Esophagus muscularis mucosa (tissue), 4 donors: Measurements from ENCODE around the gene SPHK1. TPM values are rescaled to one million over a fixed set of nuclear protein-coding genes. Genes with fewer than 3 reads are reported as not detected.

Experiments
- DNase-seq: peaks from one replicate; pipeline ENCODE4 v3.0.0-alpha.2; 2017; ENCODE audit errors: extremely low spot score
- H3K27ac ChIP-seq, 4 donors: fragments of 200-600 bp; sonication (generic); replicated peaks in 1 of 4; 1 replicate in 3 of 4; 2 replicates in 1 of 4; pipeline ENCODE4 v1.5.1; 2016 to 2019; ENCODE audit warnings: mild to moderate bottlenecking in 1 of 4
- H3K27me3 ChIP-seq, 4 donors: fragments of 200-600 bp; sonication (generic); one replicate each; pipeline versions ENCODE4 v1.5.1 to v1.6.0; 2016 to 2019
- H3K36me3 ChIP-seq, 4 donors: fragments of 200-600 bp; sonication (generic); one replicate each; pipeline ENCODE4 v1.5.1; 2016 to 2019
- H3K4me1 ChIP-seq, 4 donors: fragments of 200-600 bp; sonication (generic); one replicate each; pipeline ENCODE4 v1.5.1; 2016 to 2019
- H3K4me3 ChIP-seq, 4 donors: fragments of 200-600 bp; sonication (generic); 1 replicate in 2 of 4; 2 replicates in 2 of 4; pipeline ENCODE4 v1.5.1; 2016 to 2019; ENCODE audit warnings: mild to moderate bottlenecking in 4 of 4, moderate library complexity in 1 of 4
- H3K9me3 ChIP-seq, 4 donors: fragments of 200-600 bp; sonication (generic); 1 replicate in 3 of 4; 2 replicates in 1 of 4; pipeline ENCODE4 v1.5.1; 2016 to 2019
- CTCF ChIP-seq, 3 experiments: fragments of 200-600 bp in 2 of 3; fragments of 450-650 bp in 1 of 3; sonication (generic) in 2 of 3; IDR thresholded peaks; one replicate each; pipeline ENCODE4 v1.5.1; 2017 to 2019; ENCODE audit warnings: antibody characterized with exemption in 3 of 3, mild to moderate bottlenecking in 2 of 3, moderate library complexity in 1 of 3
- EP300 ChIP-seq: sonication (generic); formaldehyde crosslinking; IDR thresholded peaks from one replicate; pipeline ENCODE4 v1.6.1; 2017; ENCODE audit warnings: antibody characterized with exemption
- POLR2A ChIP-seq: fragments of 450-650 bp; IDR thresholded peaks from one replicate; pipeline ENCODE4 v1.6.1; 2017; ENCODE audit warnings: antibody characterized with exemption, moderate library complexity, mild to moderate bottlenecking, low read depth
- POLR2AphosphoS5 ChIP-seq, 2 donors: sonication (generic); formaldehyde crosslinking; IDR thresholded peaks; one replicate each; pipeline ENCODE4 v1.6.1; 2017; ENCODE audit warnings: antibody characterized with exemption in 2 of 2
- WGBS: methylation state at CpG from one replicate; pipeline ENCODE4 v1.1.5; 2018; 5-methylcytosine and 5-hydroxymethylcytosine counted together
- intact Hi-C: fragments of 100-400 bp; cut with DNase I; formaldehyde crosslinking; loops from one replicate; pipeline ENCODE4 v1.15.1; 2023
- total RNA-seq, 4 donors: library from RNA; depleted of rRNA; stranded (reverse); fragments of >200 nt; gene quantifications; one replicate each; pipeline versions ENCODE4 v1.1.0 to v1.2.1, GENCODE V29; 2016

The SPHK1 gene
- total RNA-seq, 4 donors from 2014 or later: 10.8 to 33.8 (median 16.5) TPM

GRCh38 chr17:76428511-76428910 is 44.1 kb downstream of the SPHK1 start:
- Histone ChIP-seq H3K4me1 (peaks cover 14 to 48% (median 19%) of the 10 kb centered on the region in 4 donors), H3K4me3 (no peak overlapping the region), H3K27ac (no peak overlapping the region), H3K9me3 (no peaks in the 10 kb centered on the region), H3K27me3 (no peaks in the 10 kb centered on the region), H3K36me3 (no peaks in the 10 kb centered on the region)
- WGBS: 93% methylated on average over 1 of the region's 1 CpG
- no peak for TF ChIP-seq CTCF (IDR thresholded peaks at IDR 0.05)
- TF ChIP-seq POLR2AphosphoS5 (IDR thresholded peaks at IDR 0.05): no peak
- no peak for TF ChIP-seq EP300
- TF ChIP-seq POLR2A: no peak
- intact Hi-C loops: no loop called here
- DNase-seq: no peak

- WGBS: 96% methylated on average over 2 of the region's 2 CpGs
- intact Hi-C loops: no loop called here
- no peak for TF ChIP-seq POLR2AphosphoS5 (IDR thresholded peaks at IDR 0.05)
- TF ChIP-seq POLR2A: no peak
- DNase-seq: no peak
- H3K27ac ChIP-seq: no peak overlapping the region
- H3K36me3 ChIP-seq: peaks cover 0 to 7% (median 1%) of the 10 kb centered on the region in 4 donors
- no peak overlapping the region for H3K4me3 ChIP-seq
- no peaks in the 10 kb centered on the region for H3K9me3 ChIP-seq
- H3K27me3 ChIP-seq: no peaks in the 10 kb centered on the region
- H3K4me1 ChIP-seq: peaks cover 14 to 62% (median 19%) of the 10 kb centered on the region in 4 donors
These were observed 47.1 kb downstream of the SPHK1 start for GRCh38 chr17:76431509-76431908.

- H3K9me3 ChIP-seq: no peaks in the 10 kb centered on the region
- H3K36me3 ChIP-seq: peaks cover 0 to 7% (median 1%) of the 10 kb centered on the region in 4 donors
- no peak overlapping the region for H3K4me3 ChIP-seq
- no peaks in the 10 kb centered on the region for H3K27me3 ChIP-seq
- H3K4me1 ChIP-seq: peaks cover 14 to 57% (median 18%) of the 10 kb centered on the region in 4 donors
- intact Hi-C loops: no loop called here
- DNase-seq: no peak
- no peak overlapping the region for H3K27ac ChIP-seq
- WGBS: 75% methylated on average over 6 of the region's 6 CpGs
- TF ChIP-seq POLR2AphosphoS5 (IDR thresholded peaks at IDR 0.05) (no peak), CTCF (IDR thresholded peaks at IDR 0.05) (no peak), EP300 (no peak), POLR2A (no peak)
These were observed 47.6 kb downstream of the SPHK1 start for GRCh38 chr17:76432004-76432403.

GRCh38 chr17:76432712-76433336 is 48.4 kb downstream of the SPHK1 start:
- DNase-seq: no peak
- no peaks in the 10 kb centered on the region for H3K27me3 ChIP-seq
- H3K4me3 ChIP-seq: no peak overlapping the region
- intact Hi-C loops: no loop called here
- no peak overlapping the region for H3K27ac ChIP-seq
- no peaks in the 10 kb centered on the region for H3K9me3 ChIP-seq
- H3K4me1 ChIP-seq: peaks cover 8 to 49% (median 10%) of the 10 kb centered on the region in 4 donors
- H3K36me3 ChIP-seq: peaks cover 0 to 7% (median 1%) of the 10 kb centered on the region in 4 donors
- WGBS: 75% methylated on average over 3 of the region's 3 CpGs
- TF ChIP-seq CTCF (IDR thresholded peaks at IDR 0.05) (peak in 1 of 3 experiments; percentile 31), POLR2AphosphoS5 (IDR thresholded peaks at IDR 0.05) (no peak), EP300 (no peak)

GRCh38 chr17:76433693-76434092 is 49.3 kb downstream of the SPHK1 start:
- intact Hi-C loops: no loop called here
- no peak for DNase-seq

More at GRCh38 chr17:76433693-76434092, 49.3 kb downstream of the SPHK1 start:
- 91% methylated on average over 9 of the region's 9 CpGs for whole genome bisulfite sequencing
- Histone ChIP-seq H3K4me3 (no peak overlapping the region), H3K9me3 (no peaks in the 10 kb centered on the region), H3K27ac (no peak overlapping the region), H3K27me3 (no peaks in the 10 kb centered on the region), H3K4me1 (peaks cover 0 to 43% (median 2%) of the 10 kb centered on the region in 4 donors), H3K36me3 (peaks cover 0 to 7% (median 1%) of the 10 kb centered on the region in 4 donors)
- TF ChIP-seq POLR2A: no peak
- TF ChIP-seq CTCF (IDR thresholded peaks at IDR 0.05): no peak
- no peak for TF ChIP-seq POLR2AphosphoS5 (IDR thresholded peaks at IDR 0.05)
- TF ChIP-seq EP300: no peak
